Measurements from ENCODE around the gene DCTD. TPM values are rescaled to one million over a fixed set of nuclear protein-coding genes. Genes with fewer than 3 reads are reported as not detected.

The DCTD gene
- total and polyA plus RNA-seq, 2 of the 13 experiments (the other 11 are each of a cell fraction or from before 2014, with no cell fraction given) = 85.1 to 95.3 TPM

DNA sequence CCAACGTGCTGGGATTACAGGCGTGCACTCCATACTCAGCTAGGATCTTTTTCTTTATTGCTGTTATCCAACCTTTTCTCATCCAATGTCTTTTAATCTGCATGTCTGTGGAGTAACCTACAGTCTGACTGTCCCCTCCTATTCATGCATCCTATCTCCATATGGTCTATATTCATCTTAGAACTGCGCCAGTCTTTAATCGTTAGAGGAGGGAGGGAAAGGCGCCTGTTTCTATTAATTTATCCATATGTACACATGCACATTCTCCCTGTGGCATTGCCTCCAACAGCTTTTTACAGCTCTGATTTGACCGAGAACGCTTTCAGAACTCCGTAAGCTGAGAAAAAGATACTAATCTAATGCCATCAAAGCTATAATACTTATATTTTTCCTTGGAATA is 9.8 kb downstream of the DCTD start:
- H3K79me2 ChIP-seq (ENCODE audit: insufficient read depth, low read length) = peaks cover 19% of the 10 kb centered on the region
- in situ Hi-C loops (cut with HindIII; ENCODE audit: extremely low pct_ligation_motif_present, low pct_unique_long_range_greater_than_20kb) = no loop called here
- CTCF ChIA-PET (ENCODE audit: low intra/inter-chr PET ratio, low total read pairs) = no interaction called here

More for the DNA sequence above, 9.8 kb downstream of the DCTD start:
- DNase-seq (ENCODE audit: low spot score) (no peak), FAIRE-seq (no peak), ATAC-seq (no peak)
- Histone ChIP-seq H3K4me2 (ENCODE audit: low read depth, low read length) (no peak overlapping the region), H3K4me3 (replicated peaks in 1 of 3; ENCODE audit: insufficient read depth in 1 of 3, low read depth in 2 of 3, low read length in 3 of 3) (no peak overlapping the region), H3K27ac (ENCODE audit: extremely low read length, insufficient read depth, low read length) (no peak overlapping the region), H4K20me1 (ENCODE audit: insufficient read depth, low read length) (no peaks in the 10 kb centered on the region), H3K9ac (ENCODE audit: insufficient read depth, low read depth, low read length) (no peak overlapping the region), H3K27me3 (ENCODE audit: control insufficient read depth in 1 of 2, insufficient read depth in 2 of 2, low read length in 2 of 2) (no peaks in the 10 kb centered on the region), H2AFZ (ENCODE audit: low read length) (no peak overlapping the region), H3K36me3 (replicated peaks in 1 of 2; ENCODE audit: control insufficient read depth in 1 of 2, insufficient read depth in 2 of 2, low read length in 2 of 2) (peaks cover 18 to 72% of the 10 kb centered on the region in 2 experiments), H3K4me1 (ENCODE audit: insufficient read depth, low read length) (peaks cover 18% of the 10 kb centered on the region), H3K9me3 (ENCODE audit: low read length) (no peaks in the 10 kb centered on the region)
- no peak for TF ChIP-seq TBL1XR1 (IDR thresholded peaks at IDR 0.05; ENCODE audit: borderline replicate concordance, low read length, partially characterized antibody)
- no peak for TF ChIP-seq ZBTB10 (CRISPR knock-in tag; IDR thresholded peaks at IDR 0.05; ENCODE audit: borderline replicate concordance)
- TF ChIP-seq ZBTB21 (CRISPR knock-in tag; IDR thresholded peaks at IDR 0.05) = no peak
- TF ChIP-seq ZSCAN30 (CRISPR knock-in tag; IDR thresholded peaks at IDR 0.05) = no peak
- TF ChIP-seq, protein P1, sequence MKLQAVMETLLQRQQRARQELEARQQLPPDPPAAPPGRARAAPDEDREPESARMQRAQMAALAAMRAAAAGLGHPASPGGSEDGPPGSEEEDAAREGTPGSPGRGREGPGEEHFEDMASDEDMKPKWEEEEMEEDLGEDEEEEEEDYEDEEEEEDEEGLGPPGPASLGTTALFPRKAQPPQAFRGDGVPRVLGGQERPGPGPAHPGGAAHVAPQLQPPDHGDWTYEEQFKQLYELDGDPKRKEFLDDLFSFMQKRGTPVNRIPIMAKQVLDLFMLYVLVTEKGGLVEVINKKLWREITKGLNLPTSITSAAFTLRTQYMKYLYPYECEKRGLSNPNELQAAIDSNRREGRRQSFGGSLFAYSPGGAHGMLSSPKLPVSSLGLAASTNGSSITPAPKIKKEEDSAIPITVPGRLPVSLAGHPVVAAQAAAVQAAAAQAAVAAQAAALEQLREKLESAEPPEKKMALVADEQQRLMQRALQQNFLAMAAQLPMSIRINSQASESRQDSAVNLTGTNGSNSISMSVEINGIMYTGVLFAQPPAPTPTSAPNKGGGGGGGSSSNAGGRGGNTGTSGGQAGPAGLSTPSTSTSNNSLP (IDR thresholded peaks at IDR 0.05; ENCODE audit: low read depth, low read length) = no peak
- no TSS peak for BruUV-seq (replicated peaks)
- intact Hi-C loops (cut with micrococcal nuclease; ENCODE audit: unreplicated experiment) = no loop called here
- POLR2A ChIA-PET = interaction anchor here (1.4 to 1.9 kb wide), 2 partner anchors 9 kb away, joined by 5 to 7 read pairs; partner anchors contain the start of gene DCTD
- 99% methylated on average over 8 of the region's 8 CpGs for WGBS (ENCODE audit: low lambda C conversion rate)

Data from HepG2 (cell line).